Sigmoid colon (tissue), 4 donors: Measurements from ENCODE around the gene ANKS1A.

Experiments used
- CTCF ChIP-seq, 4 experiments: fragments of 450-650 bp in 3 of 4; fragments of 200-600 bp in 1 of 4; IDR thresholded peaks; one replicate each; pipeline ENCODE4 v1.5.1; 2016 to 2019; ENCODE audit warnings: antibody characterized with exemption in 4 of 4, mild to moderate bottlenecking in 3 of 4, moderate library complexity in 2 of 4
- POLR2AphosphoS5 ChIP-seq, 4 donors: sonication (generic); formaldehyde crosslinking; IDR thresholded peaks; one replicate each; pipeline ENCODE4 v1.6.1; 2017; ENCODE audit warnings: antibody characterized with exemption in 4 of 4

GRCh38 chr6:35083507-35083906 lies 194.5 kb downstream of the ANKS1A start:
- TF ChIP-seq CTCF (IDR thresholded peaks at IDR 0.05) (no peak), POLR2AphosphoS5 (IDR thresholded peaks at IDR 0.05) (peak in 1 of 4 donors; percentile 8)
